Bronchial epithelial cell (primary cell): Measurements from ENCODE around the gene C14orf180. TPM values are rescaled to one million over a fixed set of nuclear protein-coding genes. Genes with fewer than 3 reads are reported as not detected.

Experiments used
- DNase-seq: peaks from one replicate; pipeline ENCODE4 v3.0.0-alpha.2; 2010; ENCODE audit warnings: low read depth
- FAIRE-seq: peaks from 2 replicates; lab custom pipeline; 2011; peaks lifted over from hg19 to GRCh38; lab: Jason Lieb, UNC
- H3K27me3 ChIP-seq: 2 replicates; pipeline ENCODE4 v1.5.1; 2011; ENCODE audit warnings: low read length; ENCODE audit not compliant: control insufficient read depth, insufficient read depth
- H3K36me3 ChIP-seq: 2 replicates; pipeline ENCODE4 v1.5.1; 2011; ENCODE audit warnings: low read length; ENCODE audit not compliant: control insufficient read depth, insufficient read depth
- H3K4me3 ChIP-seq: 2 replicates; pipeline ENCODE4 v1.5.1; 2011; ENCODE audit warnings: mild to moderate bottlenecking, low read depth, low read length, control low read depth
- total RNA-seq: library from RNA; depleted of rRNA; stranded (reverse); fragments of >200 nt; gene quantifications from 2 replicates; pipeline ENCODE4 v1.2.1, GENCODE V29; 2014
- TF ChIP-seq, protein P1 (sequence below): IDR thresholded peaks from 2 replicates; pipeline ENCODE4 v1.5.1; 2011; ENCODE audit warnings: mild to moderate bottlenecking, moderate library complexity, low read length, control low read depth, inconsistent platforms; ENCODE audit not compliant: insufficient read depth, severe bottlenecking

C14orf180 gene
- total RNA-seq, 1 donor from 2014 or later: not detected

DNA sequence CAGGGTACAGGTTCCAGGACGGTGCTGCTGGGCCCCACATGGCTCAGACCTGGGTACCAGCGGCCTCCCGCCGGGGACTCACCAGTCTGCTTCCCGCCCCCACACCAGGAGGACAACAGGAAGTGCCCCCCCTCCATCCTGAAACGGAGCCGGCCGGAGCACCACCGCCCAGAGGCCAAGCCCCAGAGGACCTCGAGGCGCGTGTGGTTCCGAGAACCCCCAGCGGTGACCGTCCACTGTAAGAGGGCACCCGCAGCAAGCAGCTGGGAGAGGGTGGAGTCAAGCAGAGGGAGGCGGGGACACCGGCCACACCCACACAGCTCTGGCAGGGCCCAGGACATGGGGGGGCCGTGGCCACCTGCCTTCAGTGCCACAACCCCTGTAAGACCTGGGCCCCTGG is 8.1 kb downstream of the C14orf180 start:
- no peaks in the 10 kb centered on the region for H3K36me3 ChIP-seq
- TF ChIP-seq, protein P1, sequence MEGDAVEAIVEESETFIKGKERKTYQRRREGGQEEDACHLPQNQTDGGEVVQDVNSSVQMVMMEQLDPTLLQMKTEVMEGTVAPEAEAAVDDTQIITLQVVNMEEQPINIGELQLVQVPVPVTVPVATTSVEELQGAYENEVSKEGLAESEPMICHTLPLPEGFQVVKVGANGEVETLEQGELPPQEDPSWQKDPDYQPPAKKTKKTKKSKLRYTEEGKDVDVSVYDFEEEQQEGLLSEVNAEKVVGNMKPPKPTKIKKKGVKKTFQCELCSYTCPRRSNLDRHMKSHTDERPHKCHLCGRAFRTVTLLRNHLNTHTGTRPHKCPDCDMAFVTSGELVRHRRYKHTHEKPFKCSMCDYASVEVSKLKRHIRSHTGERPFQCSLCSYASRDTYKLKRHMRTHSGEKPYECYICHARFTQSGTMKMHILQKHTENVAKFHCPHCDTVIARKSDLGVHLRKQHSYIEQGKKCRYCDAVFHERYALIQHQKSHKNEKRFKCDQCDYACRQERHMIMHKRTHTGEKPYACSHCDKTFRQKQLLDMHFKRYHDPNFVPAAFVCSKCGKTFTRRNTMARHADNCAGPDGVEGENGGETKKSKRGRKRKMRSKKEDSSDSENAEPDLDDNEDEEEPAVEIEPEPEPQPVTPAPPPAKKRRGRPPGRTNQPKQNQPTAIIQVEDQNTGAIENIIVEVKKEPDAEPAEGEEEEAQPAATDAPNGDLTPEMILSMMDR: no peak
- DNase-seq: no peak
- no peak for FAIRE-seq
- H3K27me3 ChIP-seq: no peaks in the 10 kb centered on the region
- no peak overlapping the region for H3K4me3 ChIP-seq

- Histone ChIP-seq H3K36me3 (no peaks in the 10 kb centered on the region), H3K27me3 (no peaks in the 10 kb centered on the region), H3K4me3 (no peak overlapping the region)
- TF ChIP-seq, protein P1: no peak
- FAIRE-seq: no peak
- DNase-seq: no peak
Measured at GRCh38 chr14:104588066-104588857, 8.7 kb downstream of the C14orf180 start.

DNA sequence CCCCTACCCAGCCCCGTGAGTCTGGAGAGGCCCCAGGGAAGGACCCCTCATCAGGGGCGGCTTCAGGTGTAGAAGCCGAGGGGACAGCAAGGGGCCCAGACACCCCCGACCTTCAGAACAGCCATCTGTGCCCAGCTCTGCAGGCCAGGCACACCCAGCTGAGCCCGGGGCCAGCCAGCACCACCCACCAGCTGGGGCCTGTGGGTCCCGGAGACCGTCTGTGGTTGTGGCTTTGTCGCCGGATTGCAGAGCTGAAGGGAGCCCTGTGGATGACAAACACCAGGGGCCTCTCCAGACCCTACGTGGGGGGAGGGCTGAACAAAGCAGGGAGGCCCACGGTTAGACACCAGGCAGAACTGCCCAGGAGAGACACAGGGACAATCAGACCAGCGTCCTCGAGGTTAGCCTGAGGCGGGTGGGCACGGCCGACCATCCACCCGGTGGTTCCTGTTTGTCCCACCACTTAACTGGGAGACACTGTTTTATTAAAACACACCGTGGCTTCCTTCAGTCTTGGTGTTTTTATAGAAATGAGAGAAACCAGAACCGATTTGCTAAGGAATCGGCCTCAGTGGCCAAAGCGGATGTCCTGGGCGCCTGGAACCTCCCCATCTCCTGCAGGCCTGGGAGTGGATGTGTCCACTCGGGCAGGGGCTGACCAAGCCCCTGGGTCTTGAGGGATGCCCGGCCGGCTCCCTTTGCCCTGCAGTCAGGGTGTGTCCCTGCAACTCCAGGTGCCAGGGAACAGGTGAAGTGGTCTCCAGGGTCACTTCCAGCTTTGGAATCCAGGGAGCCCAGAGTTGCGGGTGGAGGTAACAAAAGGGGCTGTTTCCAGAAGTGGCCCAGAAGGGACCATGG is 10.0 kb downstream of the C14orf180 start:
- FAIRE-seq: no peak
- Histone ChIP-seq H3K36me3 (no peaks in the 10 kb centered on the region), H3K4me3 (no peak overlapping the region), H3K27me3 (no peaks in the 10 kb centered on the region)
- TF ChIP-seq, protein P1: no peak
- DNase-seq: no peak

DNA sequence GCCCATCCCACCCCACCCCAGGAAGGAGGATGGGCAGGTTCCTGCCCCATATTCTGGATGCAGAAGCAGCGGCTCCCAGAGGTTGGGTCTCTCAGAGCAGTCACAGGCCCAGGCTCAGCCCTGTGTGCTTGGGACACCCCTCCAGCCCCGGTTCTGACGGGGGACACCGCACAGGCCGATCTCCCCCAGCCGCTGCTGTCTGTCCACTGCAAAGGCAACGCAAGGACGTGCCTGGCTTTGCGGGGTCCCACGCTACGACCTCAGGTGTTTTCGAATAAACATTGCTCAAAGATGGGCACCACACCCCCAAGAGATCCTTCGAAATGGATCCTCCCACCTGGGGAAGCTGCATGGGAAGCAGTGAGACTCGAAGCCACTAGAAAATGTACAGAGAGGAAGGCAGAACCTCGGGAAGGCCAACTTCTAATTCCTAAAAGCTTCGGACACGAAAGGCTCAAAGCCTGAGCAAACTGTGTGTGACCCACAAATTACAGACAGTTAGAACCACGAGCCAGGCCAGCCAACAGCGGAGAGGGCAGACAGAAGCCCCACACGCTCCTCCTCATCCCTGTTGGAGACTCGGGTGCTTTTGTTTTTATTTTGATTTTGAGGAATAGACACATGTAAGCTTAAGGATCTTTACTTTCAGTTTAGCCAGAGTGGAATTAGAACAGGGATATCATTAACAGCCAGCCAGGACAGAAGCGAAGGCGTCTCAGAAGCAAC is 10.8 kb downstream of the C14orf180 start:
- Histone ChIP-seq H3K27me3 (no peaks in the 10 kb centered on the region), H3K36me3 (no peaks in the 10 kb centered on the region), H3K4me3 (no peak overlapping the region)
- DNase-seq (no peak), FAIRE-seq (no peak)
- TF ChIP-seq, protein P1: no peak

DNA sequence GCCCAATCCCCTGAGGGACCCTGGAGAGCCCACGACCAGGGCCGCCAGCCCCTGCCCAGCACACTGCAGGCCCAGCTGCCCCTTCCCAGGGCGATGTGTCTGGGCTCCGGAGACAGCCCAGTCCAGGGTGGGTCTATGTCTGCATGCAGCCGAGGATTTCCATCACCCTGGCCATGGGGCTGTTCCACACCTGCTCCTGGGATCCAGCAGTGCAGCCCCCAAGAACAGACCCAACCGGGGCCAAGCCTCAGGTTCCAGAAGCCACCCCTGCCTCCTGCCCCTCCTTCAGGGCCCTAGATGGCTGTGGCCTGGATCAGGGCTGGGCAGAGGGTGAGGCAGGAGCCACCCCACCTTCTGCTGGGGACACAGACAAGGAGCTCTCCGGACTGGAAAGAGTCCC is 11.5 kb downstream of the C14orf180 start:
- DNase-seq (no peak), FAIRE-seq (no peak)
- Histone ChIP-seq H3K4me3 (no peak overlapping the region), H3K27me3 (no peaks in the 10 kb centered on the region), H3K36me3 (no peaks in the 10 kb centered on the region)
- TF ChIP-seq, protein P1: no peak
